ACC112 (cell line): ENCODE results near the gene MAST4.

Experiments used
- H2AFZ ChIP-seq: fragments of 200-600 bp; sonication (generic); one replicate; pipeline ENCODE4 v1.6.0; 2017; ENCODE audit warnings: antibody characterized with exemption, low read length; ENCODE audit not compliant: unreplicated experiment
- H3K27ac ChIP-seq: fragments of 200-600 bp; sonication (generic); 2 replicates; pipeline ENCODE4 v1.5.1; 2014; ENCODE audit warnings: low read depth, mild to moderate bottlenecking, antibody characterized with exemption, low read length, moderate library complexity
- H3K27me3 ChIP-seq: fragments of 200-600 bp; sonication (generic); 2 replicates; pipeline ENCODE4 v1.6.1; 2014; ENCODE audit warnings: mild to moderate bottlenecking, antibody characterized with exemption, low read length, moderate library complexity, mixed read lengths; ENCODE audit not compliant: insufficient read depth
- H3K36me3 ChIP-seq: fragments of 200-600 bp; sonication (generic); 2 replicates; pipeline ENCODE4 v1.6.1; 2016; ENCODE audit warnings: mild to moderate bottlenecking, antibody characterized with exemption, low read length, moderate library complexity, mixed read lengths; ENCODE audit not compliant: insufficient read depth
- H3K4me1 ChIP-seq: fragments of 200-600 bp; sonication (generic); one replicate; pipeline ENCODE4 v1.6.1; 2016; ENCODE audit warnings: low read length, mixed read lengths; ENCODE audit not compliant: insufficient read depth, unreplicated experiment, control insufficient read depth
- H3K4me3 ChIP-seq: fragments of 200-600 bp; sonication (generic); 2 replicates; pipeline ENCODE4 v1.5.1; 2014; ENCODE audit warnings: mild to moderate bottlenecking, low read depth, low read length
- H3K79me2 ChIP-seq: fragments of 200-600 bp; sonication (generic); one replicate; pipeline ENCODE4 v1.6.0; 2016; ENCODE audit warnings: low read length; ENCODE audit not compliant: control insufficient read depth, unreplicated experiment, insufficient read depth

Gene MAST4

GRCh38 chr5:67000794-67001475 is 404.7 kb downstream of the MAST4 start:
- H3K4me3 ChIP-seq, result no peak overlapping the region
- peaks cover 3% of the 10 kb centered on the region for H3K79me2 ChIP-seq
- no peaks in the 10 kb centered on the region for H3K27me3 ChIP-seq
- H2AFZ ChIP-seq, result no peak overlapping the region
- no peaks in the 10 kb centered on the region for H3K36me3 ChIP-seq
- peaks cover 7% of the 10 kb centered on the region for H3K4me1 ChIP-seq
- no peak overlapping the region for H3K27ac ChIP-seq

- no peak overlapping the region; the same call in 1 of the 2 replicates for H3K4me3 ChIP-seq
- H3K27ac ChIP-seq, result no peak overlapping the region
- H3K4me1 ChIP-seq, result peaks cover 20% of the 10 kb centered on the region
- H3K36me3 ChIP-seq, result no peaks in the 10 kb centered on the region
- peaks cover 21% of the 10 kb centered on the region for H3K79me2 ChIP-seq
- no peak overlapping the region for H2AFZ ChIP-seq
- H3K27me3 ChIP-seq, result no peaks in the 10 kb centered on the region
Measured at GRCh38 chr5:67002832-67003684, 406.9 kb downstream of the MAST4 start.

GRCh38 chr5:67003685-67003934 is 407.4 kb downstream of the MAST4 start:
- Histone ChIP-seq H3K36me3 (no peaks in the 10 kb centered on the region), H2AFZ (peak overlapping the region; percentile 94), H3K27ac (no peak overlapping the region), H3K79me2 (peaks cover 24% of the 10 kb centered on the region), H3K4me3 (peak overlapping the region; percentile 80), H3K4me1 (peaks cover 20% of the 10 kb centered on the region), H3K27me3 (no peaks in the 10 kb centered on the region)

GRCh38 chr5:67003935-67004729 is 407.9 kb downstream of the MAST4 start:
- peaks cover 24% of the 10 kb centered on the region for H3K79me2 ChIP-seq
- H3K27ac ChIP-seq, result peak overlapping the region; percentile 1; the same call in 1 of the 2 replicates
- peak overlapping the region; percentile 80 for H3K4me3 ChIP-seq
- H3K4me1 ChIP-seq, result peaks cover 20% of the 10 kb centered on the region
- H2AFZ ChIP-seq, result peak overlapping the region; percentile 94
- H3K27me3 ChIP-seq, result no peaks in the 10 kb centered on the region
- H3K36me3 ChIP-seq, result no peaks in the 10 kb centered on the region

GRCh38 chr5:67004730-67005350 is 408.6 kb downstream of the MAST4 start:
- Histone ChIP-seq H3K4me3 (peak overlapping the region; percentile 80), H3K79me2 (peaks cover 24% of the 10 kb centered on the region), H2AFZ (peak overlapping the region; percentile 94)

GRCh38 chr5:67005737-67006499 is 409.7 kb downstream of the MAST4 start:
- peaks cover 24% of the 10 kb centered on the region for H3K79me2 ChIP-seq
- peak overlapping the region; percentile 80 for H3K4me3 ChIP-seq
- no peaks in the 10 kb centered on the region for H3K36me3 ChIP-seq
- no peak overlapping the region for H3K27ac ChIP-seq
- peak overlapping the region; percentile 94 for H2AFZ ChIP-seq
- peaks cover 29% of the 10 kb centered on the region for H3K4me1 ChIP-seq
- no peaks in the 10 kb centered on the region for H3K27me3 ChIP-seq

More at GRCh38 chr5:67004730-67005350, 408.6 kb downstream of the MAST4 start:
- H3K4me1 ChIP-seq, result peaks cover 20% of the 10 kb centered on the region
- no peaks in the 10 kb centered on the region for H3K27me3 ChIP-seq
- H3K36me3 ChIP-seq, result no peaks in the 10 kb centered on the region
- H3K27ac ChIP-seq, result peak overlapping the region; percentile 1; the same call in 1 of the 2 replicates

- H3K4me1 ChIP-seq, result peaks cover 34% of the 10 kb centered on the region
- peak overlapping the region; percentile 80; the same call in 1 of the 2 replicates for H3K4me3 ChIP-seq
- H3K27ac ChIP-seq, result no peak overlapping the region
- no peaks in the 10 kb centered on the region for H3K36me3 ChIP-seq
- no peak overlapping the region for H2AFZ ChIP-seq
- H3K79me2 ChIP-seq, result peaks cover 24% of the 10 kb centered on the region
- H3K27me3 ChIP-seq, result no peaks in the 10 kb centered on the region
Measured at GRCh38 chr5:67006500-67006848, 410.3 kb downstream of the MAST4 start.

GRCh38 chr5:67009028-67009427 is 412.8 kb downstream of the MAST4 start:
- H3K36me3 ChIP-seq, result no peaks in the 10 kb centered on the region
- H3K79me2 ChIP-seq, result peaks cover 26% of the 10 kb centered on the region
- no peak overlapping the region for H3K4me3 ChIP-seq
- H3K4me1 ChIP-seq, result peaks cover 58% of the 10 kb centered on the region
- no peaks in the 10 kb centered on the region for H3K27me3 ChIP-seq
- no peak overlapping the region for H3K27ac ChIP-seq
- H2AFZ ChIP-seq, result no peak overlapping the region

- H3K27me3 ChIP-seq, result no peaks in the 10 kb centered on the region
- H3K4me1 ChIP-seq, result peaks cover 68% of the 10 kb centered on the region
- H3K4me3 ChIP-seq, result peak overlapping the region; percentile 31
- no peaks in the 10 kb centered on the region for H3K36me3 ChIP-seq
- peak overlapping the region; percentile 6 for H2AFZ ChIP-seq
- H3K79me2 ChIP-seq, result peaks cover 24% of the 10 kb centered on the region
- peak overlapping the region; percentile 71 for H3K27ac ChIP-seq
Measured at GRCh38 chr5:67010684-67011409, 414.7 kb downstream of the MAST4 start.
